ENCODE measurements around the gene ZNF398.

ZNF398 gene

GRCh38 chr7:149147072-149147751 lies at the start of gene ZNF398:
Gene ZNF398, plus strand, starts transcription at chr7:149147453. Its CDS starts 290 bp downstream, at chr7:149147743.
- peak within 1 kb of the TSS; percentile 88 for H3K4me3 Mint-ChIP-seq
- H3K9me3 Mint-ChIP-seq, result no peaks in the 10 kb centered on the region
- peaks cover 26% of the 10 kb centered on the region for H3K4me1 Mint-ChIP-seq
- ATAC-seq (replicated peaks; ENCODE audit: extremely low read depth, poor library complexity, severe bottlenecking) (peak; percentile 78), DNase-seq (ENCODE audit: low spot score in 2 of 2) (peak; percentile 67 to 74)
- H3K27ac Mint-ChIP-seq (ENCODE audit: low read depth), result peak within 1 kb of the TSS; percentile 88
- H3K36me3 Mint-ChIP-seq (ENCODE audit: insufficient read depth), result peaks cover 10% of the 10 kb centered on the region
- no peaks in the 10 kb centered on the region for H3K27me3 Mint-ChIP-seq

- ATAC-seq (replicated peaks; ENCODE audit: extremely low read depth, poor library complexity, severe bottlenecking) (no peak), DNase-seq (ENCODE audit: low spot score in 2 of 2) (no peak)
- Mint-ChIP-seq H3K4me3 (no peak overlapping the region), H3K4me1 (no peaks in the 10 kb centered on the region), H3K36me3 (ENCODE audit: insufficient read depth) (no peaks in the 10 kb centered on the region), H3K27me3 (no peaks in the 10 kb centered on the region), H3K27ac (ENCODE audit: low read depth) (no peak overlapping the region), H3K9me3 (no peaks in the 10 kb centered on the region)
Measured at GRCh38 chr7:149099058-149099457, 48.2 kb upstream of the ZNF398 start.

- Mint-ChIP-seq H3K36me3 (ENCODE audit: insufficient read depth) (no peaks in the 10 kb centered on the region), H3K4me3 (no peak overlapping the region), H3K27ac (ENCODE audit: low read depth) (no peak overlapping the region), H3K4me1 (no peaks in the 10 kb centered on the region), H3K27me3 (no peaks in the 10 kb centered on the region), H3K9me3 (no peaks in the 10 kb centered on the region)
- DNase-seq (ENCODE audit: low spot score in 2 of 2), result no peak
- no peak for ATAC-seq (replicated peaks; ENCODE audit: extremely low read depth, poor library complexity, severe bottlenecking)
Measured at GRCh38 chr7:149100821-149101220, 46.4 kb upstream of the ZNF398 start.

GRCh38 chr7:149102666-149103065 lies 44.6 kb upstream of the ZNF398 start:
- Mint-ChIP-seq H3K27me3 (no peaks in the 10 kb centered on the region), H3K4me1 (no peaks in the 10 kb centered on the region), H3K9me3 (no peaks in the 10 kb centered on the region), H3K4me3 (no peak overlapping the region), H3K27ac (ENCODE audit: low read depth) (no peak overlapping the region), H3K36me3 (ENCODE audit: insufficient read depth) (no peaks in the 10 kb centered on the region)
- DNase-seq (ENCODE audit: low spot score in 2 of 2) (no peak), ATAC-seq (replicated peaks; ENCODE audit: extremely low read depth, poor library complexity, severe bottlenecking) (no peak)

GRCh38 chr7:149103424-149103823 lies 43.8 kb upstream of the ZNF398 start:
- DNase-seq (ENCODE audit: low spot score in 2 of 2) (no peak), ATAC-seq (replicated peaks; ENCODE audit: extremely low read depth, poor library complexity, severe bottlenecking) (no peak)

GRCh38 chr7:149104214-149104613 lies 43.0 kb upstream of the ZNF398 start:
- no peak for ATAC-seq (replicated peaks; ENCODE audit: extremely low read depth, poor library complexity, severe bottlenecking)
- Mint-ChIP-seq H3K4me3 (no peak overlapping the region), H3K27me3 (no peaks in the 10 kb centered on the region)

More at GRCh38 chr7:149103424-149103823, 43.8 kb upstream of the ZNF398 start:
- no peak overlapping the region for H3K4me3 Mint-ChIP-seq
- peaks cover 1% of the 10 kb centered on the region for H3K36me3 Mint-ChIP-seq (ENCODE audit: insufficient read depth)
- H3K4me1 Mint-ChIP-seq, result no peaks in the 10 kb centered on the region
- no peaks in the 10 kb centered on the region for H3K9me3 Mint-ChIP-seq
- no peaks in the 10 kb centered on the region for H3K27me3 Mint-ChIP-seq
- H3K27ac Mint-ChIP-seq (ENCODE audit: low read depth), result no peak overlapping the region

GRCh38 chr7:149104749-149105148 lies 42.5 kb upstream of the ZNF398 start:
- DNase-seq (ENCODE audit: low spot score in 2 of 2) (no peak), ATAC-seq (replicated peaks; ENCODE audit: extremely low read depth, poor library complexity, severe bottlenecking) (no peak)
- H3K4me3 Mint-ChIP-seq, result no peak overlapping the region
- no peaks in the 10 kb centered on the region for H3K9me3 Mint-ChIP-seq
- H3K4me1 Mint-ChIP-seq, result no peaks in the 10 kb centered on the region
- no peak overlapping the region for H3K27ac Mint-ChIP-seq (ENCODE audit: low read depth)
- peaks cover 1% of the 10 kb centered on the region for H3K36me3 Mint-ChIP-seq (ENCODE audit: insufficient read depth)
- H3K27me3 Mint-ChIP-seq, result no peaks in the 10 kb centered on the region

More at GRCh38 chr7:149104214-149104613, 43.0 kb upstream of the ZNF398 start:
- Mint-ChIP-seq H3K27ac (ENCODE audit: low read depth) (no peak overlapping the region), H3K36me3 (ENCODE audit: insufficient read depth) (peaks cover 1% of the 10 kb centered on the region), H3K4me1 (no peaks in the 10 kb centered on the region), H3K9me3 (no peaks in the 10 kb centered on the region)
- no peak for DNase-seq (ENCODE audit: low spot score in 2 of 2)

- no peaks in the 10 kb centered on the region for H3K4me1 Mint-ChIP-seq
- no peak overlapping the region for H3K27ac Mint-ChIP-seq (ENCODE audit: low read depth)
- H3K4me3 Mint-ChIP-seq, result no peak overlapping the region
- ATAC-seq (replicated peaks; ENCODE audit: extremely low read depth, poor library complexity, severe bottlenecking) (no peak), DNase-seq (ENCODE audit: low spot score in 2 of 2) (no peak)
- no peaks in the 10 kb centered on the region for H3K27me3 Mint-ChIP-seq
- H3K9me3 Mint-ChIP-seq, result no peaks in the 10 kb centered on the region
- H3K36me3 Mint-ChIP-seq (ENCODE audit: insufficient read depth), result peaks cover 1% of the 10 kb centered on the region
Measured at GRCh38 chr7:149109969-149110368, 37.3 kb upstream of the ZNF398 start.

- Mint-ChIP-seq H3K4me3 (peak overlapping the region; percentile 93), H3K27me3 (no peaks in the 10 kb centered on the region), H3K36me3 (ENCODE audit: insufficient read depth) (peaks cover 22% of the 10 kb centered on the region), H3K27ac (ENCODE audit: low read depth) (peak overlapping the region; percentile 93), H3K4me1 (peaks cover 29% of the 10 kb centered on the region), H3K9me3 (no peaks in the 10 kb centered on the region)
- DNase-seq (ENCODE audit: low spot score in 2 of 2) (no peak), ATAC-seq (replicated peaks; ENCODE audit: extremely low read depth, poor library complexity, severe bottlenecking) (no peak)
Measured at GRCh38 chr7:149125189-149125862, 21.9 kb upstream of the ZNF398 start.

GRCh38 chr7:149125863-149126661 lies 21.2 kb upstream of the ZNF398 start, which contains the start of gene ZNF425:
Gene ZNF425, minus strand, starts transcription at chr7:149126324. Its CDS starts 111 bp downstream, at chr7:149126213.
- H3K4me3 Mint-ChIP-seq, result peak within 1 kb of the TSS; percentile 93
- DNase-seq (ENCODE audit: low spot score in 2 of 2) (peak; percentile 85 to 92), ATAC-seq (replicated peaks; ENCODE audit: extremely low read depth, poor library complexity, severe bottlenecking) (peak; percentile 87)
- no peaks in the 10 kb centered on the region for H3K27me3 Mint-ChIP-seq
- H3K36me3 Mint-ChIP-seq (ENCODE audit: insufficient read depth), result peaks cover 22% of the 10 kb centered on the region
- peaks cover 29% of the 10 kb centered on the region for H3K4me1 Mint-ChIP-seq
- H3K27ac Mint-ChIP-seq (ENCODE audit: low read depth), result peak within 1 kb of the TSS; percentile 93
- H3K9me3 Mint-ChIP-seq, result peaks cover 5% of the 10 kb centered on the region

- DNase-seq (ENCODE audit: low spot score in 2 of 2) (peak in 1 of 2 donors; percentile 24), ATAC-seq (replicated peaks; ENCODE audit: extremely low read depth, poor library complexity, severe bottlenecking) (peak; percentile 34)
- peak overlapping the region; percentile 93 for H3K4me3 Mint-ChIP-seq
- no peaks in the 10 kb centered on the region for H3K27me3 Mint-ChIP-seq
- H3K27ac Mint-ChIP-seq (ENCODE audit: low read depth), result peak overlapping the region; percentile 93
- peaks cover 24% of the 10 kb centered on the region for H3K36me3 Mint-ChIP-seq (ENCODE audit: insufficient read depth)
- H3K4me1 Mint-ChIP-seq, result peaks cover 29% of the 10 kb centered on the region
- peaks cover 5% of the 10 kb centered on the region for H3K9me3 Mint-ChIP-seq
Measured at GRCh38 chr7:149126662-149127266, 20.5 kb upstream of the ZNF398 start.

GRCh38 chr7:149130572-149131198 lies 16.6 kb upstream of the ZNF398 start:
- no peak for DNase-seq (ENCODE audit: low spot score in 2 of 2)
- H3K36me3 Mint-ChIP-seq (ENCODE audit: insufficient read depth), result peaks cover 21% of the 10 kb centered on the region
- H3K27me3 Mint-ChIP-seq, result no peaks in the 10 kb centered on the region
- H3K9me3 Mint-ChIP-seq, result peaks cover 5% of the 10 kb centered on the region
- no peak overlapping the region for H3K4me3 Mint-ChIP-seq
- no peak overlapping the region for H3K27ac Mint-ChIP-seq (ENCODE audit: low read depth)
- H3K4me1 Mint-ChIP-seq, result peaks cover 19% of the 10 kb centered on the region
- no peak for ATAC-seq (replicated peaks; ENCODE audit: extremely low read depth, poor library complexity, severe bottlenecking)

All from central memory CD8-positive, alpha-beta T cell (primary cell).